Keratinocyte (primary cell): ENCODE data around the gene TIGD7.

ENCODE experiments used
- CTCF ChIP-seq, 3 experiments: IDR thresholded peaks in 1 of 3; conservative IDR thresholded peaks in 1 of 3; optimal IDR thresholded peaks in 1 of 3; 2 replicates in 2 of 3; 3 replicates in 1 of 3; pipeline versions ENCODE3 to v1.5.1; 2011; ENCODE audit warnings: low read length in 3 of 3, mild to moderate bottlenecking in 3 of 3, moderate library complexity in 2 of 3, control low read depth in 1 of 3, inconsistent platforms in 1 of 3; ENCODE audit not compliant: insufficient read depth in 2 of 3; ENCODE audit errors: extremely low read depth in 1 of 3
- EZH2 ChIP-seq: IDR thresholded peaks from one replicate; pipeline ENCODE4 v1.6.1; 2012; ENCODE audit warnings: inconsistent platforms, mild to moderate bottlenecking, low read length, moderate library complexity

- TF ChIP-seq CTCF (optimal IDR thresholded peaks at IDR 0.05 in 1 of 3, IDR thresholded peaks at IDR 0.05 in 1 of 3, conservative IDR thresholded peaks at IDR 0.05 in 1 of 3; ENCODE audit: extremely low read depth in 1 of 3, insufficient read depth in 2 of 3, low read length in 3 of 3) (no peak), EZH2 (no peak)
Measured at GRCh38 chr16:3268294-3268693, 36.9 kb downstream of the TIGD7 start.
